ENCODE measurements around the gene FREM1. TPM values are rescaled to one million over a fixed set of nuclear protein-coding genes. Genes with fewer than 3 reads are reported as not detected.

The FREM1 gene
- total and polyA plus RNA-seq, 2 experiments from 2014 or later: 0.78 to 3.1 TPM

GRCh38 chr9:14715102-14715501, 195.1 kb downstream of the FREM1 start:
- Histone ChIP-seq H3K4me2 (no peak overlapping the region), H3K79me2 (replicated peaks; ENCODE audit: insufficient read depth) (no peaks in the 10 kb centered on the region), H4K20me1 (replicated peaks; ENCODE audit: insufficient read depth) (no peaks in the 10 kb centered on the region), H3K27me3 (ENCODE audit: insufficient read depth) (peaks cover 25% of the 10 kb centered on the region), H3K4me1 (ENCODE audit: insufficient read depth) (no peaks in the 10 kb centered on the region), H3K4me3 (no peak overlapping the region), H3K27ac (ENCODE audit: low read depth) (no peak overlapping the region), H2AFZ (no peak overlapping the region), H3K9me2 (ENCODE audit: insufficient read depth) (no peaks in the 10 kb centered on the region), H3K36me3 (ENCODE audit: insufficient read depth) (no peaks in the 10 kb centered on the region), H3F3A (replicated peaks; ENCODE audit: low read depth) (no peaks in the 10 kb centered on the region)
- H3K36me3 Mint-ChIP-seq (ENCODE audit: low read depth): peaks cover under 1% of the 10 kb centered on the region; the same call in 1 of the 3 replicates
- H3K27ac Mint-ChIP-seq: no peak overlapping the region
- DNase-seq (ENCODE audit: low spot score) (no peak), ATAC-seq (no peak)
- no peaks in the 10 kb centered on the region for H3K27me3 Mint-ChIP-seq (ENCODE audit: insufficient read depth, low read depth, poor library complexity)
- no peak overlapping the region for H3K4me3 Mint-ChIP-seq
- no peak for TF ChIP-seq ZNF462 (CRISPR knock-in tag; IDR thresholded peaks at IDR 0.05)
- TF ChIP-seq ZNF114 (CRISPR knock-in tag; IDR thresholded peaks at IDR 0.05): no peak
- no peak for TF ChIP-seq EZH2phosphoT487 (IDR thresholded peaks at IDR 0.05; ENCODE audit: unreplicated experiment)
- no peak for TF ChIP-seq ETS1 (IDR thresholded peaks at IDR 0.05)
- TF ChIP-seq, protein P1, sequence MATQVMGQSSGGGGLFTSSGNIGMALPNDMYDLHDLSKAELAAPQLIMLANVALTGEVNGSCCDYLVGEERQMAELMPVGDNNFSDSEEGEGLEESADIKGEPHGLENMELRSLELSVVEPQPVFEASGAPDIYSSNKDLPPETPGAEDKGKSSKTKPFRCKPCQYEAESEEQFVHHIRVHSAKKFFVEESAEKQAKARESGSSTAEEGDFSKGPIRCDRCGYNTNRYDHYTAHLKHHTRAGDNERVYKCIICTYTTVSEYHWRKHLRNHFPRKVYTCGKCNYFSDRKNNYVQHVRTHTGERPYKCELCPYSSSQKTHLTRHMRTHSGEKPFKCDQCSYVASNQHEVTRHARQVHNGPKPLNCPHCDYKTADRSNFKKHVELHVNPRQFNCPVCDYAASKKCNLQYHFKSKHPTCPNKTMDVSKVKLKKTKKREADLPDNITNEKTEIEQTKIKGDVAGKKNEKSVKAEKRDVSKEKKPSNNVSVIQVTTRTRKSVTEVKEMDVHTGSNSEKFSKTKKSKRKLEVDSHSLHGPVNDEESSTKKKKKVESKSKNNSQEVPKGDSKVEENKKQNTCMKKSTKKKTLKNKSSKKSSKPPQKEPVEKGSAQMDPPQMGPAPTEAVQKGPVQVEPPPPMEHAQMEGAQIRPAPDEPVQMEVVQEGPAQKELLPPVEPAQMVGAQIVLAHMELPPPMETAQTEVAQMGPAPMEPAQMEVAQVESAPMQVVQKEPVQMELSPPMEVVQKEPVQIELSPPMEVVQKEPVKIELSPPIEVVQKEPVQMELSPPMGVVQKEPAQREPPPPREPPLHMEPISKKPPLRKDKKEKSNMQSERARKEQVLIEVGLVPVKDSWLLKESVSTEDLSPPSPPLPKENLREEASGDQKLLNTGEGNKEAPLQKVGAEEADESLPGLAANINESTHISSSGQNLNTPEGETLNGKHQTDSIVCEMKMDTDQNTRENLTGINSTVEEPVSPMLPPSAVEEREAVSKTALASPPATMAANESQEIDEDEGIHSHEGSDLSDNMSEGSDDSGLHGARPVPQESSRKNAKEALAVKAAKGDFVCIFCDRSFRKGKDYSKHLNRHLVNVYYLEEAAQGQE (IDR thresholded peaks at IDR 0.05; ENCODE audit: unreplicated experiment): no peak
- TF ChIP-seq EZH2 (IDR thresholded peaks at IDR 0.05; ENCODE audit: low read depth, unreplicated experiment): no peak
- no peak for TF ChIP-seq CREB1 (CRISPR knock-in tag; IDR thresholded peaks at IDR 0.05; ENCODE audit: low read depth)
- H3K4me1 Mint-ChIP-seq: no peaks in the 10 kb centered on the region
- H3K9me3 Mint-ChIP-seq: no peaks in the 10 kb centered on the region
